GM12878 (cell line): Measurements from ENCODE around the gene RAB34. TPM values are rescaled to one million over a fixed set of nuclear protein-coding genes. Genes with fewer than 3 reads are reported as not detected.

Experiments used
- ATAC-seq: fragments of 200-7000 bp; cut with Tn5 transposase; 3 replicates; pipeline ENCODE4 v1.9.1; 2020; ENCODE audit warnings: mild to moderate bottlenecking, moderate library complexity
- BruUV-seq: library from RNA; stranded (reverse); fragments of 400-500 nt; replicated peaks from 2 replicates; lab custom pipeline; 2021; lab: Mats Ljungman, UMichigan
- CTCF ChIA-PET: fragments of 300-600 bp; sonication (Branson Sonifier 250); formaldehyde crosslinking; extraction: SDS; loops from one replicate; lab custom pipeline; 2021; ENCODE audit warnings: inconsistent platforms; lab: Yijun Ruan, JAX
- POLR2A ChIA-PET: fragments of 350-600 bp; formaldehyde crosslinking; extraction: SDS; loops from one replicate; lab custom pipeline; 2021; ENCODE audit warnings: inconsistent platforms; lab: Charles Lee
- RAD21 ChIA-PET: fragments of 300-600 bp; sonication (Branson Sonifier 250); formaldehyde crosslinking; loops from one replicate; lab custom pipeline; 2023; ENCODE audit warnings: antibody characterized with exemption; ENCODE audit not compliant: unreplicated experiment; lab: Charles Lee
- SMC1A ChIA-PET: fragments of 300-600 bp; sonication (Branson Sonifier 250); formaldehyde crosslinking; loops from one replicate; lab custom pipeline; 2023; ENCODE audit not compliant: unreplicated experiment, uncharacterized antibody; lab: Charles Lee
- DNase-seq: peaks from one replicate; pipeline ENCODE4 v3.0.0-alpha.2; 2011; ENCODE audit warnings: low read depth, low spot score
- FAIRE-seq: peaks from 3 replicates; lab custom pipeline; 2011; peaks lifted over from hg19 to GRCh38; lab: Jason Lieb, UNC
- H2AFZ ChIP-seq: 2 replicates; pipeline ENCODE4 v1.6.0; 2011; ENCODE audit warnings: low read depth, low read length, control low read depth; ENCODE audit not compliant: control insufficient read depth
- H3K27ac ChIP-seq: 2 replicates; pipeline ENCODE4 v1.5.1; 2011; ENCODE audit warnings: control low read depth; ENCODE audit not compliant: control insufficient read depth, insufficient read depth
- H3K27me3 ChIP-seq, 2 experiments: replicated peaks in 1 of 2; 2 replicates each; pipeline versions ENCODE4 v1.6.0 to v1.6.1; 2011; ENCODE audit warnings: low read length in 1 of 2; ENCODE audit not compliant: control insufficient read depth in 2 of 2, insufficient read depth in 2 of 2
- H3K36me3 ChIP-seq, 2 experiments: 2 replicates each; pipeline ENCODE4 v1.5.1; 2011; ENCODE audit warnings: low read length in 1 of 2; ENCODE audit not compliant: control insufficient read depth in 2 of 2, insufficient read depth in 2 of 2
- H3K4me1 ChIP-seq: 2 replicates; pipeline ENCODE4 v1.6.1; 2011; ENCODE audit warnings: mild to moderate bottlenecking, low read length, moderate library complexity, mixed read lengths; ENCODE audit not compliant: control insufficient read depth, insufficient read depth
- H3K4me2 ChIP-seq: 2 replicates; pipeline ENCODE4 v1.6.0; 2011; ENCODE audit warnings: control low read depth; ENCODE audit not compliant: control insufficient read depth, insufficient read depth
- H3K4me3 ChIP-seq: fragments of 200-600 bp; sonication (generic); 2 replicates; pipeline ENCODE4 v1.5.1; 2016
- H3K79me2 ChIP-seq: 2 replicates; pipeline ENCODE4 v1.6.0; 2011; ENCODE audit warnings: low read length; ENCODE audit not compliant: control insufficient read depth, insufficient read depth
- H3K9ac ChIP-seq: 2 replicates; pipeline ENCODE4 v1.8.0; 2011; ENCODE audit warnings: low read length, control low read depth, mixed read lengths; ENCODE audit not compliant: control insufficient read depth, insufficient read depth
- H3K9me3 ChIP-seq: replicated peaks from 3 replicates; pipeline ENCODE4 v1.5.1; 2011; ENCODE audit warnings: mild to moderate bottlenecking, low read length; ENCODE audit not compliant: control insufficient read depth, insufficient read depth
- H4K20me1 ChIP-seq: 2 replicates; pipeline ENCODE4 v1.6.0; 2011; ENCODE audit not compliant: control insufficient read depth, insufficient read depth
- CBX3 ChIP-seq: fragments of 200-600 bp; sonication (generic); IDR thresholded peaks from 2 replicates; pipeline ENCODE4 v1.6.1; 2016; ENCODE audit warnings: low read depth, borderline replicate concordance
- CHD2 ChIP-seq: IDR thresholded peaks from 2 replicates; pipeline ENCODE4 v1.6.1; 2011; ENCODE audit warnings: low read depth, low read length, improper control_type of control experiment, borderline replicate concordance
- CREM ChIP-seq: IDR thresholded peaks from 2 replicates; pipeline ENCODE4 v1.6.1; 2014; ENCODE audit warnings: antibody characterized with exemption, low read depth
- CTCF ChIP-seq, 3 experiments: IDR thresholded peaks in 2 of 3; conservative IDR thresholded peaks in 1 of 3; 2 replicates each; pipeline ENCODE4 v1.5.1; 2011; ENCODE audit warnings: low read depth in 3 of 3, low read length in 3 of 3, mild to moderate bottlenecking in 3 of 3, control low read depth in 2 of 3, moderate library complexity in 2 of 3, inconsistent platforms in 1 of 3, mixed read lengths in 1 of 3; ENCODE audit not compliant: control insufficient read depth in 2 of 3, insufficient read depth in 1 of 3; ENCODE audit errors: extremely low read depth in 1 of 3
- GABPA ChIP-seq: IDR thresholded peaks from 2 replicates; pipeline ENCODE4 v1.6.1; 2014; ENCODE audit warnings: antibody characterized with exemption, low read depth, mild to moderate bottlenecking, inconsistent platforms
- HDAC6 ChIP-seq: fragments of 200-600 bp; sonication (generic); IDR thresholded peaks from one replicate; pipeline ENCODE4 v1.8.0; 2017; ENCODE audit warnings: antibody characterized with exemption; ENCODE audit not compliant: unreplicated experiment
- HDGF ChIP-seq: fragments of 450-650 bp; IDR thresholded peaks from 2 replicates; pipeline ENCODE4 v1.6.1; 2016; ENCODE audit warnings: antibody characterized with exemption
- MEF2B ChIP-seq: fragments of 450-650 bp; IDR thresholded peaks from 2 replicates; pipeline ENCODE4 v1.6.1; 2018; ENCODE audit warnings: mild to moderate bottlenecking, moderate library complexity; ENCODE audit not compliant: partially characterized antibody, poor library complexity, severe bottlenecking
- MTA2 ChIP-seq: fragments of 450-650 bp; IDR thresholded peaks from 2 replicates; pipeline ENCODE4 v1.6.1; 2016; ENCODE audit warnings: low read depth, mild to moderate bottlenecking, moderate library complexity
- MYB ChIP-seq: fragments of 150-350 bp; IDR thresholded peaks from 2 replicates; pipeline ENCODE4 v1.6.1; 2014; ENCODE audit warnings: mild to moderate bottlenecking, low read depth, low read length, borderline replicate concordance
- NR2F1 ChIP-seq: fragments of 450-650 bp; conservative IDR thresholded peaks from 2 replicates; pipeline ENCODE4 v1.6.1; 2017; ENCODE audit warnings: mild to moderate bottlenecking
- PAX8 ChIP-seq: fragments of 450-650 bp; IDR thresholded peaks from 2 replicates; pipeline ENCODE4 v1.6.1; 2017; ENCODE audit warnings: mild to moderate bottlenecking, moderate library complexity
- PKNOX1 ChIP-seq: fragments of 450-650 bp; IDR thresholded peaks from 2 replicates; pipeline ENCODE4 v1.6.1; 2016; ENCODE audit warnings: mild to moderate bottlenecking
- POLR2AphosphoS5 ChIP-seq: IDR thresholded peaks from 2 replicates; pipeline ENCODE4 v1.6.1; 2011; ENCODE audit warnings: mild to moderate bottlenecking, low read length, inconsistent platforms
- SMAD1 ChIP-seq: fragments of 450-650 bp; IDR thresholded peaks from 2 replicates; pipeline ENCODE4 v1.6.1; 2018; ENCODE audit warnings: mild to moderate bottlenecking, low read depth; ENCODE audit not compliant: partially characterized antibody
- TBL1XR1 ChIP-seq: IDR thresholded peaks from 2 replicates; pipeline ENCODE4 v1.6.1; 2012; ENCODE audit warnings: low read depth, low read length, improper control_type of control experiment
- ZBED1 ChIP-seq: IDR thresholded peaks from 2 replicates; pipeline ENCODE4 v1.6.1; 2016; ENCODE audit warnings: borderline replicate concordance
- WGBS: methylation state at CpG from one replicate; pipeline ENCODE4 v1.1.6; 2016; ENCODE audit warnings: low lambda C conversion rate; ENCODE audit not compliant: insufficient replicate concordance, insufficient coverage; ENCODE audit errors: missing lambda C conversion rate; 5-methylcytosine and 5-hydroxymethylcytosine counted together
- in situ Hi-C: fragments of 300-500 bp; cut with MboI; formaldehyde crosslinking; loops from 9 replicates; pipeline ENCODE4 v1.14.3; 2018; ENCODE audit warnings: mixed read lengths
- intact Hi-C: fragments of 100-400 bp; cut with micrococcal nuclease; formaldehyde crosslinking; loops from one replicate; pipeline ENCODE4 v1.14.2; 2022; ENCODE audit not compliant: unreplicated experiment
- polyA plus RNA-seq, 11 experiments: library from polyadenylated mRNA; depleted of rRNA in 4 of 11; unstranded in 6 of 11; stranded (reverse) in 5 of 11; fragments of >200 nt; fragmentation: Nextera tagmentation in 4 of 11; fragmentation: Illumina TruSeq in 1 of 11; extraction: Ambion mirVana in 4 of 11; extraction: Trizol in 1 of 11; gene quantifications; 1 replicate in 1 of 11; 2 replicates in 10 of 11; pipeline versions ENCODE4 v1.2.1 to v1.2.3, GENCODE V29; 2011 to 2016; ENCODE audit warnings: inconsistent platforms in 2 of 11, missing spikeins in 2 of 11, low read depth in 1 of 11
- total RNA-seq, 4 experiments: library from RNA; depleted of rRNA in 3 of 4; stranded (reverse); fragments of >200 nt in 3 of 4; fragmentation: Illumina TruSeq in 1 of 4; extraction: Trizol in 1 of 4; gene quantifications; 2 replicates each; pipeline versions ENCODE4 v1.2.1 to v1.2.3, GENCODE V29; 2013 to 2021

The RAB34 gene
- total and polyA plus RNA-seq, 10 of the 15 experiments (the other 5 are each of a cell fraction or from before 2014, with no cell fraction given): 0.37 to 46.4 (median 32.8) TPM

GRCh38 chr17:28693869-28694268 is 23.8 kb downstream of the RAB34 start:
- no peak overlapping the region for H2AFZ ChIP-seq
- H3K27ac ChIP-seq: no peak overlapping the region
- no peaks in the 10 kb centered on the region for H3K9me3 ChIP-seq
- BruUV-seq: no TSS peak
- RAD21 ChIA-PET: no interaction called here
- intact Hi-C loops: no loop called here
- no peak overlapping the region for H3K4me2 ChIP-seq
- TF ChIP-seq CHD2: no peak
- no peak for FAIRE-seq
- H3K4me3 ChIP-seq: no peak overlapping the region
- in situ Hi-C loops: no loop called here
- POLR2A ChIA-PET: interaction anchor here (0.8 kb wide), 1 partner anchor 32 kb away, joined by 3 read pairs; the partner anchor contains the start of genes SDF2 and SUPT6H
- H3K9ac ChIP-seq: no peak overlapping the region
- H4K20me1 ChIP-seq: no peaks in the 10 kb centered on the region; the same call in 1 of the 2 replicates
- DNase-seq: no peak
- no peak for ATAC-seq
- SMC1A ChIA-PET: interaction anchor here (1.1 kb wide), 1 partner anchor 11 kb away, joined by 4 read pairs; no protein-coding TSS in a partner anchor
- no peaks in the 10 kb centered on the region for H3K79me2 ChIP-seq
- no peaks in the 10 kb centered on the region for H3K27me3 ChIP-seq
- H3K4me1 ChIP-seq: no peaks in the 10 kb centered on the region
- 36% methylated on average over 1 of the region's 1 CpG for WGBS
- peaks cover 40 to 45% of the 10 kb centered on the region in 2 experiments for H3K36me3 ChIP-seq
- CTCF ChIA-PET: no interaction called here

- DNase-seq (no peak), FAIRE-seq (no peak), ATAC-seq (no peak)
- H3K27ac ChIP-seq: no peak overlapping the region
- BruUV-seq: no TSS peak
- no peaks in the 10 kb centered on the region for H3K9me3 ChIP-seq
- SMC1A ChIA-PET: interaction anchor here (0.9 kb wide), 1 partner anchor 11 kb away, joined by 3 read pairs; no protein-coding TSS in a partner anchor
- 97% methylated on average over 3 of the region's 3 CpGs for WGBS
- in situ Hi-C loops (no loop called here), intact Hi-C loops (no loop called here)
- CTCF ChIA-PET: interaction anchor here (1.1 kb wide), 1 partner anchor 45 kb away, joined by 3 read pairs; no protein-coding TSS in a partner anchor
- no peaks in the 10 kb centered on the region for H3K27me3 ChIP-seq
- H3K9ac ChIP-seq: no peak overlapping the region
- RAD21 ChIA-PET: no interaction called here
- H3K4me1 ChIP-seq: no peaks in the 10 kb centered on the region
- POLR2A ChIA-PET: no interaction called here
- H2AFZ ChIP-seq: no peak overlapping the region
- H3K4me2 ChIP-seq: no peak overlapping the region
- H3K4me3 ChIP-seq: no peak overlapping the region
- peaks cover 30 to 54% of the 10 kb centered on the region in 2 experiments for H3K36me3 ChIP-seq
- H4K20me1 ChIP-seq: no peaks in the 10 kb centered on the region; the same call in 1 of the 2 replicates
- H3K79me2 ChIP-seq: no peaks in the 10 kb centered on the region
- TF ChIP-seq MYB (no peak), PKNOX1 (no peak), TBL1XR1 (no peak), SMAD1 (no peak), NR2F1 (no peak), CTCF (IDR thresholded peaks at IDR 0.05 in 2 of 3, conservative IDR thresholded peaks at IDR 0.05 in 1 of 3; ENCODE audit: control insufficient read depth in 2 of 3, extremely low read depth in 1 of 3, insufficient read depth in 1 of 3, low read depth in 3 of 3, low read length in 3 of 3) (no peak), HDAC6 (no peak), MEF2B (no peak), CREM (no peak), ZBED1 (no peak), HDGF (no peak), POLR2AphosphoS5 (no peak), MTA2 (no peak), PAX8 (no peak), GABPA (no peak), CBX3 (no peak)
These were observed 28.7 kb downstream of the RAB34 start for GRCh38 chr17:28689011-28689410.
